A549 treated with AZD9567 at 1 μM for 4 hours (cell line): ENCODE results near the gene NDRG4. TPM values are rescaled to one million over a fixed set of nuclear protein-coding genes. Genes with fewer than 3 reads are reported as not detected.

ENCODE experiments used
- total RNA-seq: library from RNA; stranded (reverse); fragments of 200-300 nt; extraction: Qiagen RNA extraction; gene quantifications from 5 replicates; pipeline ENCODE4 v1.2.3, GENCODE V29; 2022; ENCODE audit not compliant: insufficient read depth

Gene NDRG4
- total RNA-seq, result 20.1 to 31.8 TPM (median 23.7 TPM) in 5 replicates

GRCh38 chr16:58499615-58500351 lies at the start of gene NDRG4:
NDRG4 (plus strand) TSS chr16:58500143; CDS start chr16:58500249, 106 bp downstream.

GRCh38 chr16:58515125-58515870 lies 15.4 kb downstream of the NDRG4 start, which contains the start of gene SETD6:
SETD6 (plus strand) TSS chr16:58515517; CDS start chr16:58515538, 21 bp downstream.

Other genes starting within 250 kb of the NDRG4 start
- gene PRSS54, start 205.1 kb upstream of the NDRG4 start, total RNA-seq, result not detected in 5 replicates
- 19.5 to 21.3 TPM (median 19.9 TPM) in 5 replicates for gene GINS3, start 107.7 kb upstream of the NDRG4 start, total RNA-seq
- gene SETD6, start 15.4 kb downstream of the NDRG4 start, total RNA-seq, result 10.8 to 17.1 TPM (median 16.9 TPM) in 5 replicates
- 107 to 186 TPM (median 119 TPM) in 5 replicates for gene CNOT1, start 129.7 kb downstream of the NDRG4 start, total RNA-seq
- gene SLC38A7, start 184.6 kb downstream of the NDRG4 start, total RNA-seq, result 17.1 to 18.2 TPM (median 17.6 TPM) in 5 replicates
- gene GOT2, start 234.2 kb downstream of the NDRG4 start, total RNA-seq, result 166 to 218 TPM (median 173 TPM) in 5 replicates